GM12878 (cell line): ENCODE data around the gene PRKCE. TPM values are rescaled to one million over a fixed set of nuclear protein-coding genes. Genes with fewer than 3 reads are reported as not detected.

ENCODE experiments used
- ATAC-seq: fragments of 200-7000 bp; cut with Tn5 transposase; 3 replicates; pipeline ENCODE4 v1.9.1; 2020; ENCODE audit warnings: mild to moderate bottlenecking, moderate library complexity
- BruUV-seq: library from RNA; stranded (reverse); fragments of 400-500 nt; replicated peaks from 2 replicates; lab custom pipeline; 2021; lab: Mats Ljungman, UMichigan
- CTCF ChIA-PET: fragments of 300-600 bp; sonication (Branson Sonifier 250); formaldehyde crosslinking; extraction: SDS; loops from one replicate; lab custom pipeline; 2021; ENCODE audit warnings: inconsistent platforms; lab: Yijun Ruan, JAX
- POLR2A ChIA-PET: fragments of 350-600 bp; formaldehyde crosslinking; extraction: SDS; loops from one replicate; lab custom pipeline; 2021; ENCODE audit warnings: inconsistent platforms; lab: Charles Lee
- RAD21 ChIA-PET: fragments of 300-600 bp; sonication (Branson Sonifier 250); formaldehyde crosslinking; loops from one replicate; lab custom pipeline; 2023; ENCODE audit warnings: antibody characterized with exemption; ENCODE audit not compliant: unreplicated experiment; lab: Charles Lee
- SMC1A ChIA-PET: fragments of 300-600 bp; sonication (Branson Sonifier 250); formaldehyde crosslinking; loops from one replicate; lab custom pipeline; 2023; ENCODE audit not compliant: unreplicated experiment, uncharacterized antibody; lab: Charles Lee
- DNase-seq: peaks from one replicate; pipeline ENCODE4 v3.0.0-alpha.2; 2011; ENCODE audit warnings: low read depth, low spot score
- FAIRE-seq: peaks from 3 replicates; lab custom pipeline; 2011; peaks lifted over from hg19 to GRCh38; lab: Jason Lieb, UNC
- H2AFZ ChIP-seq: 2 replicates; pipeline ENCODE4 v1.6.0; 2011; ENCODE audit warnings: low read depth, low read length, control low read depth; ENCODE audit not compliant: control insufficient read depth
- H3K27ac ChIP-seq: 2 replicates; pipeline ENCODE4 v1.5.1; 2011; ENCODE audit warnings: control low read depth; ENCODE audit not compliant: control insufficient read depth, insufficient read depth
- H3K27me3 ChIP-seq, 2 experiments: replicated peaks in 1 of 2; 2 replicates each; pipeline versions ENCODE4 v1.6.0 to v1.6.1; 2011; ENCODE audit warnings: low read length in 1 of 2; ENCODE audit not compliant: control insufficient read depth in 2 of 2, insufficient read depth in 2 of 2
- H3K36me3 ChIP-seq, 2 experiments: 2 replicates each; pipeline ENCODE4 v1.5.1; 2011; ENCODE audit warnings: low read length in 1 of 2; ENCODE audit not compliant: control insufficient read depth in 2 of 2, insufficient read depth in 2 of 2
- H3K4me1 ChIP-seq: 2 replicates; pipeline ENCODE4 v1.6.1; 2011; ENCODE audit warnings: mild to moderate bottlenecking, low read length, moderate library complexity, mixed read lengths; ENCODE audit not compliant: control insufficient read depth, insufficient read depth
- H3K4me2 ChIP-seq: 2 replicates; pipeline ENCODE4 v1.6.0; 2011; ENCODE audit warnings: control low read depth; ENCODE audit not compliant: control insufficient read depth, insufficient read depth
- H3K4me3 ChIP-seq: fragments of 200-600 bp; sonication (generic); 2 replicates; pipeline ENCODE4 v1.5.1; 2016
- H3K79me2 ChIP-seq: 2 replicates; pipeline ENCODE4 v1.6.0; 2011; ENCODE audit warnings: low read length; ENCODE audit not compliant: control insufficient read depth, insufficient read depth
- H3K9ac ChIP-seq: 2 replicates; pipeline ENCODE4 v1.8.0; 2011; ENCODE audit warnings: low read length, control low read depth, mixed read lengths; ENCODE audit not compliant: control insufficient read depth, insufficient read depth
- H3K9me3 ChIP-seq: replicated peaks from 3 replicates; pipeline ENCODE4 v1.5.1; 2011; ENCODE audit warnings: mild to moderate bottlenecking, low read length; ENCODE audit not compliant: control insufficient read depth, insufficient read depth
- H4K20me1 ChIP-seq: 2 replicates; pipeline ENCODE4 v1.6.0; 2011; ENCODE audit not compliant: control insufficient read depth, insufficient read depth
- ATF2 ChIP-seq: IDR thresholded peaks from 2 replicates; pipeline ENCODE4 v1.6.1; 2012; ENCODE audit warnings: low read length, inconsistent platforms
- BRCA1 ChIP-seq: IDR thresholded peaks from 2 replicates; pipeline ENCODE4 v1.6.1; 2011; ENCODE audit warnings: low read depth, low read length, improper control_type of control experiment
- CTCF ChIP-seq, 3 experiments: IDR thresholded peaks in 2 of 3; conservative IDR thresholded peaks in 1 of 3; 2 replicates each; pipeline ENCODE4 v1.5.1; 2011; ENCODE audit warnings: low read depth in 3 of 3, low read length in 3 of 3, mild to moderate bottlenecking in 3 of 3, control low read depth in 2 of 3, moderate library complexity in 2 of 3, inconsistent platforms in 1 of 3, mixed read lengths in 1 of 3; ENCODE audit not compliant: control insufficient read depth in 2 of 3, insufficient read depth in 1 of 3; ENCODE audit errors: extremely low read depth in 1 of 3
- MEF2A ChIP-seq: IDR thresholded peaks from 2 replicates; pipeline ENCODE4 v1.6.1; 2011; ENCODE audit warnings: low read depth, mild to moderate bottlenecking, low read length, moderate library complexity; ENCODE audit not compliant: insufficient read depth
- MXI1 ChIP-seq: fragments of 150-350 bp; IDR thresholded peaks from 2 replicates; pipeline ENCODE4 v1.6.1; 2011; ENCODE audit warnings: low read depth, mild to moderate bottlenecking, inconsistent platforms, low read length, improper control_type of control experiment
- NFXL1 ChIP-seq: fragments of 450-650 bp; IDR thresholded peaks from 2 replicates; pipeline ENCODE4 v1.6.1; 2017; ENCODE audit warnings: antibody characterized with exemption, mild to moderate bottlenecking, borderline replicate concordance
- NR2F1 ChIP-seq: fragments of 450-650 bp; conservative IDR thresholded peaks from 2 replicates; pipeline ENCODE4 v1.6.1; 2017; ENCODE audit warnings: mild to moderate bottlenecking
- PBX3 ChIP-seq: IDR thresholded peaks from 2 replicates; pipeline ENCODE4 v1.6.1; 2011; ENCODE audit warnings: mild to moderate bottlenecking, low read depth, low read length, moderate library complexity; ENCODE audit not compliant: insufficient replicate concordance
- RAD51 ChIP-seq: fragments of 450-650 bp; IDR thresholded peaks from 2 replicates; pipeline ENCODE4 v1.6.1; 2016; ENCODE audit warnings: moderate library complexity, mild to moderate bottlenecking, inconsistent platforms
- RB1 ChIP-seq: fragments of 450-650 bp; formaldehyde crosslinking; IDR thresholded peaks from 2 replicates; pipeline ENCODE4 v1.6.1; 2017; ENCODE audit warnings: mild to moderate bottlenecking, borderline replicate concordance
- SPI1 ChIP-seq: IDR thresholded peaks from 2 replicates; pipeline ENCODE4 v1.6.1; 2011; ENCODE audit warnings: low read depth, mild to moderate bottlenecking, low read length, moderate library complexity, borderline replicate concordance; ENCODE audit not compliant: insufficient read depth
- STAT1 ChIP-seq: fragments of 450-650 bp; conservative IDR thresholded peaks from 2 replicates; pipeline ENCODE4 v1.6.1; 2014; ENCODE audit warnings: antibody characterized with exemption, mild to moderate bottlenecking
- TARDBP ChIP-seq: IDR thresholded peaks from 2 replicates; pipeline ENCODE4 v1.6.1; 2016; ENCODE audit warnings: borderline replicate concordance
- TCF12 ChIP-seq: IDR thresholded peaks from 2 replicates; pipeline ENCODE4 v1.6.1; 2011; ENCODE audit warnings: low read depth, mild to moderate bottlenecking, low read length
- USF2 ChIP-seq: IDR thresholded peaks from 2 replicates; pipeline ENCODE4 v1.6.1; 2011; ENCODE audit warnings: low read depth, low read length, improper control_type of control experiment, borderline replicate concordance
- ZBTB33 ChIP-seq: fragments of 450-650 bp; IDR thresholded peaks from 2 replicates; pipeline ENCODE4 v1.6.1; 2017; ENCODE audit warnings: mild to moderate bottlenecking
- ZNF207 ChIP-seq: fragments of 450-650 bp; IDR thresholded peaks from 2 replicates; pipeline ENCODE4 v1.6.1; 2014; ENCODE audit warnings: antibody characterized with exemption, mild to moderate bottlenecking, borderline replicate concordance
- ZNF217 ChIP-seq: fragments of 450-650 bp; IDR thresholded peaks from 2 replicates; pipeline ENCODE4 v1.6.1; 2017; ENCODE audit warnings: antibody characterized with exemption, mild to moderate bottlenecking
- WGBS: methylation state at CpG from one replicate; pipeline ENCODE4 v1.1.6; 2016; ENCODE audit warnings: low lambda C conversion rate; ENCODE audit not compliant: insufficient replicate concordance, insufficient coverage; ENCODE audit errors: missing lambda C conversion rate; 5-methylcytosine and 5-hydroxymethylcytosine counted together
- in situ Hi-C: fragments of 300-500 bp; cut with MboI; formaldehyde crosslinking; loops from 9 replicates; pipeline ENCODE4 v1.14.3; 2018; ENCODE audit warnings: mixed read lengths
- intact Hi-C: fragments of 100-400 bp; cut with micrococcal nuclease; formaldehyde crosslinking; loops from one replicate; pipeline ENCODE4 v1.14.2; 2022; ENCODE audit not compliant: unreplicated experiment
- polyA plus RNA-seq, 11 experiments: library from polyadenylated mRNA; depleted of rRNA in 4 of 11; unstranded in 6 of 11; stranded (reverse) in 5 of 11; fragments of >200 nt; fragmentation: Nextera tagmentation in 4 of 11; fragmentation: Illumina TruSeq in 1 of 11; extraction: Ambion mirVana in 4 of 11; extraction: Trizol in 1 of 11; gene quantifications; 1 replicate in 1 of 11; 2 replicates in 10 of 11; pipeline versions ENCODE4 v1.2.1 to v1.2.3, GENCODE V29; 2011 to 2016; ENCODE audit warnings: inconsistent platforms in 2 of 11, missing spikeins in 2 of 11, low read depth in 1 of 11
- total RNA-seq, 4 experiments: library from RNA; depleted of rRNA in 3 of 4; stranded (reverse); fragments of >200 nt in 3 of 4; fragmentation: Illumina TruSeq in 1 of 4; extraction: Trizol in 1 of 4; gene quantifications; 2 replicates each; pipeline versions ENCODE4 v1.2.1 to v1.2.3, GENCODE V29; 2013 to 2021

The PRKCE gene
- total and polyA plus RNA-seq, 10 of the 15 experiments (the other 5 are each of a cell fraction or from before 2014, with no cell fraction given) = 2.6 to 28.2 (median 11.3) TPM

GRCh38 chr2:46232860-46233259 is 581.4 kb downstream of the PRKCE start:
- FAIRE-seq = no peak
- H3K4me1 ChIP-seq = peaks cover 14% of the 10 kb centered on the region
- H3K27me3 ChIP-seq = no peaks in the 10 kb centered on the region
- BruUV-seq = no TSS peak
- ChIA-PET RAD21 (interaction anchor here (1.6 to 6.3 kb wide), 7 partner anchors 9 to 169 kb away, joined by 4 to 79 read pairs (median 29); partner anchors contain the start of gene EPAS1), CTCF (interaction anchor here (1.1 to 5.2 kb wide), 5 partner anchors 9 to 170 kb away, joined by 3 to 47 read pairs (median 14); no protein-coding TSS in a partner anchor), POLR2A (interaction anchor here (0.7 kb wide), 1 partner anchor 337 kb away, joined by 4 read pairs; no protein-coding TSS in a partner anchor), SMC1A (interaction anchor here (0.8 to 6.2 kb wide), 10 partner anchors 10 to 152 kb away, joined by 3 to 82 read pairs (median 7); no protein-coding TSS in a partner anchor)
- no peak overlapping the region for H3K4me3 ChIP-seq
- no peaks in the 10 kb centered on the region for H4K20me1 ChIP-seq
- 61% methylated on average over 7 of the region's 7 CpGs for WGBS
- no peak for TF ChIP-seq NFXL1
- no peak for TF ChIP-seq TARDBP
- TF ChIP-seq PBX3 = no peak
- TF ChIP-seq NR2F1 = no peak
- TF ChIP-seq BRCA1 = no peak
- TF ChIP-seq RB1 = no peak
- TF ChIP-seq ZBTB33 = no peak
- no peak for TF ChIP-seq SPI1
- TF ChIP-seq MEF2A = no peak
- no peak for TF ChIP-seq STAT1
- no peak for TF ChIP-seq USF2
- no peak for TF ChIP-seq TCF12
- no peak for TF ChIP-seq CTCF (IDR thresholded peaks at IDR 0.05 in 2 of 3, conservative IDR thresholded peaks at IDR 0.05 in 1 of 3; ENCODE audit: control insufficient read depth in 2 of 3, extremely low read depth in 1 of 3, insufficient read depth in 1 of 3, low read depth in 3 of 3, low read length in 3 of 3)
- no peak for TF ChIP-seq ATF2
- no peak for TF ChIP-seq MXI1
- no peak for TF ChIP-seq ZNF207
- no peak for TF ChIP-seq ZNF217
- no peak for TF ChIP-seq RAD51
- no peak for DNase-seq
- H3K4me2 ChIP-seq = no peak overlapping the region
- no peak overlapping the region for H3K27ac ChIP-seq
- H2AFZ ChIP-seq = no peak overlapping the region
- H3K36me3 ChIP-seq = no peaks in the 10 kb centered on the region
- H3K79me2 ChIP-seq = no peaks in the 10 kb centered on the region
- H3K9ac ChIP-seq = no peak overlapping the region
- no peaks in the 10 kb centered on the region for H3K9me3 ChIP-seq
- in situ Hi-C loops = no loop called here
- intact Hi-C loops = no loop called here
- no peak for ATAC-seq
